ENCODE results near the gene NPR1. TPM values are rescaled to one million over a fixed set of nuclear protein-coding genes. Genes with fewer than 3 reads are reported as not detected.
A peak's percentile ranks its signal among the peaks of the same experiment; 100 is the strongest.
"Not testable (repeated sequence)": the region's sequence is repeated elsewhere in the genome, so short reads cannot be mapped to it uniquely, and the experiment has no call there.

NPR1 gene
- total RNA-seq, 1 experiment from 2014 or later, result 0.41 TPM

GRCh38 chr1:153670859-153671627 is 7.4 kb upstream of the NPR1 start, which contains the start of gene ILF2:
TSS of gene ILF2 (minus strand) at chr1:153670993. CDS start at chr1:153670922, 71 bp downstream.
- DNase-seq (ENCODE audit: low read depth), result peak; percentile 99
- in situ Hi-C loops (cut with HindIII; ENCODE audit: low pct_unique_long_range_greater_than_20kb, low sequenced_read_pairs), result no loop called here

GRCh38 chr1:153671628-153672353 is 6.7 kb upstream of the NPR1 start:
- peak; percentile 52 for DNase-seq (ENCODE audit: low read depth)
- in situ Hi-C loops (cut with HindIII; ENCODE audit: low pct_unique_long_range_greater_than_20kb, low sequenced_read_pairs), result not testable (repeated sequence)

DNA sequence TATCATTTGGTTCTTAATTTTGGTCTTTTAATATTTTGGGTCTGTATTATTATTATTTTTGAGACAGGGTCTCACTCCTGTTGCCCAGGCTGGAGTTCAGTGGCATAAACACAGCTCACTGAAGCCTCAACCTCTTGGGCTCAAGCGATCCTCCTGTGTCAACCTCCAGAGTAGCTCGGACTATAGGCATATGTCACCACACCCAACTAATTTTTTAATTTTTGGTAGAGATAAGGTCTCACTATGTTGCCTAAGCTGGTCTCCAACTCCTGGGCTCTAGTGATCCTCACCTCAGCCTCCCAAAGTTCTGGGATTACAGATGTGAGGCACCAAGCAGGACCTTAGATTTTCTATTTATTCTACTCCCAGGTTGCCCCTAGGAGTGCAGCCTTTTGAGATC is 5.0 kb upstream of the NPR1 start:
- in situ Hi-C loops (cut with HindIII; ENCODE audit: low pct_unique_long_range_greater_than_20kb, low sequenced_read_pairs), result no loop called here
- DNase-seq (ENCODE audit: low read depth), result no peak

DNA sequence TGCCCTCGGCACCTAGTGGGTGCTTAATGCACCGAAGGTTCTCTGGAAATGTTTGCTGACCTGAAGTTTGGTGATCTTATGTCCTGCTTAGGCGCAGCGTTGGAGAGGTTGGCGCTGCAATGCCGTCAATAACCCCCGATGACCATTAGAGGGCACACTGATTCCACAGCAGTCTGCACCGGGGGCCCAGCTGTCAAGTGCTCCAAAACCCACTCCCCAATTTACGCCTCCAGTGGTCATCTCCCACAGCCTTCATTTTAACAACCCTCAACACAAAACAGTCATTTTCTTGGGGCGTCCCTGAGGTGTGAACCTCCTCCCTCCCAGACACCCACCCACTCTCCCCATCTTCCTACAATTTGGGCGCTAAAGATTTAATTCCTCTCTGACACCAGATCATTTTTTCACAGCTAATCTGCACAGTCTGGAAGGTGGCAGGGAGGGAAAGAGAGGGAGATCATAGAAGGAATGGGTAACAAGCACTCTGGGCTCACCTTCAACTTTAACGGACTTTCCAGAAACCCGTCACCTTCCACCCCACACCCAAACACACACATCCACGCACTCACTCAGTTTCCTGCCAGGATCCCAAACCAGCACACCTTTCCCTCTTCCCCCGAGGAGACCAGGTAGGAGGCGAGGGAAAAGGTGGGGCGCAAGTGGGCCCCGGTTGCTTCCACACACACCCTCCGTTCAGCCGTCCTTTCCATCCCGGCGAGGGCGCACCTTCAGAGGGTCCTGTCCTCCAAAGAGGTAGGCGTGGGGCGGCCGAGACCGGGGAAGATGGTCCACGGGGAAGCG is 570 bp upstream of the NPR1 start:
- in situ Hi-C loops (cut with HindIII; ENCODE audit: low pct_unique_long_range_greater_than_20kb, low sequenced_read_pairs), result no loop called here
- DNase-seq (ENCODE audit: low read depth), result no peak

- in situ Hi-C loops (cut with HindIII; ENCODE audit: low pct_unique_long_range_greater_than_20kb, low sequenced_read_pairs), result no loop called here
- no peak for DNase-seq (ENCODE audit: low read depth)
Observed at GRCh38 chr1:153679337-153680119, 1.0 kb downstream of the NPR1 start.

- DNase-seq (ENCODE audit: low read depth), result no peak
- in situ Hi-C loops (cut with HindIII; ENCODE audit: low pct_unique_long_range_greater_than_20kb, low sequenced_read_pairs), result no loop called here
Observed at GRCh38 chr1:153680120-153680403, 1.6 kb downstream of the NPR1 start.

GRCh38 chr1:153682730-153683129 is 4.2 kb downstream of the NPR1 start:
- DNase-seq (ENCODE audit: low read depth), result no peak
- in situ Hi-C loops (cut with HindIII; ENCODE audit: low pct_unique_long_range_greater_than_20kb, low sequenced_read_pairs), result no loop called here

DNA sequence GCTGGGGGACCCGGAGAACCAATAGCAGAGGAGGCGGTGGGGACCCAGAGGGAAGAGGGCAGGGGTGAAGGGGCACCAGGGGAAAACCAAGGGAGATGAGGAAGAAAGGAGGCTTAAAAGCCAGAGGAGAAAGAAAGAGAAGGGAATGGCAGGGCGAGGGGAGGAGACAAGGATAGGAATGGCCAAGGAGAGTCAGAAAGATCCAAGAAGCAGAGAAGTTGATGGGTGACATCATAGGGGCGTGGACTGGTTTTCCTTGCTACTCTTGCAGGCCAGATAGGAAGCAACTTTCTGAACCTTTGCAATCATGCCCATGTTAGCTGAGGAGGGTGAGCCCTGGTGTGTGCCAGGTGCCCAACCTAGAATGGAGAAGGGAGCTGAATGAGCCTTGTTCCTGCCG is 5.4 kb downstream of the NPR1 start:
- DNase-seq (ENCODE audit: low read depth), result peak; percentile 51
- in situ Hi-C loops (cut with HindIII; ENCODE audit: low pct_unique_long_range_greater_than_20kb, low sequenced_read_pairs), result no loop called here

DNA sequence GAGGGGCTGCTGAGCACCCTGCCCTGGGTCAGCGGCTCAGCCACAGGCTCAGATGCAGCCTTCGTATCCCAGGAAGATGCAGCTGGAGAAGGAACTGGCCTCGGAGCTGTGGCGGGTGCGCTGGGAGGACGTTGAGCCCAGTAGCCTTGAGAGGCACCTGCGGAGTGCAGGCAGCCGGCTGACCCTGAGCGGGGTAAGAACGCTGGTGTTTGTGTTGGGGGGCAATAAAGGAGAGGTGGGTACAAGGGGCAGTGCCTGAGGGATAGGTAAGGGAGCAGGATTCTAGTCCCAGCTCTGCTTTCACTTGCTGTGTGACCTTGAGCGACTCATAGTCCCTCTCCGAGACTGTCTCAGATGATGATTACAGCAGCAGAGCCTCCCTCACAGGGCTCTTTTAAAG is 6.4 kb downstream of the NPR1 start:
- in situ Hi-C loops (cut with HindIII; ENCODE audit: low pct_unique_long_range_greater_than_20kb, low sequenced_read_pairs), result no loop called here
- no peak for DNase-seq (ENCODE audit: low read depth)

DNA sequence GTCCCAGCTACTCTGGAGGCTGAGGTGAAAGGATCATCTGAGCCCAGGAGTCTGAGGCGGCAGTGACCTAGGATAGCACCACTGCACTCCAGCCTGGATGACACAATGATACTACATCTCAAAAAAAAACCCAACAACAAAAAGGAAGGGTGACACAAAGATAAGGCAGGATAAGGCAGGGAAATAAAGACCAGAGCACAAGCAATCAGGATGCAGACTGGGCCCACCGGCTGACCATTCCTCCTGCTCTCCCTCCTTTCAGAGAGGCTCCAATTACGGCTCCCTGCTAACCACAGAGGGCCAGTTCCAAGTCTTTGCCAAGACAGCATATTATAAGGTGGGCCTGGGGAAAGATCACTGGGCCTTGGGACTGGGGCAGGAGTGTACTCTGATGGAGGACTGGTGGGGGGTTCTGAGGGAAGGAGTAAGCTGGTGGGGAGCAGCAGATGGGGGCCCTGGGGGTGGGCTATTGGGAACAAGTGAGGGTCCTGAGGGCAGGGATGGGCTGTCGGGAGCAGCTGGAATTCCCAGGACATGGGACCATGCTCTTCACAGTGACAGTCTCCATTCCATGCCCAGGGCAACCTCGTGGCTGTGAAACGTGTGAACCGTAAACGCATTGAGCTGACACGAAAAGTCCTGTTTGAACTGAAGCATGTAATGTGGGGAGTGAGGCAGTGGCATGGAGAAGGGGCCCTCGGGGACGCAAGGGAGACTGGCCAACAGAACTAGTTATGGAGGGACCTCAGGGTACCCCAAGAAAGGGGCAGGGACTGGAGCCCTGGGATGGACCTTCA is 7.3 kb downstream of the NPR1 start:
- in situ Hi-C loops (cut with HindIII; ENCODE audit: low pct_unique_long_range_greater_than_20kb, low sequenced_read_pairs), result no loop called here
- DNase-seq (ENCODE audit: low read depth), result no peak

GRCh38 chr1:153687346-153688125 is 9.0 kb downstream of the NPR1 start:
- DNase-seq (ENCODE audit: low read depth), result no peak
- in situ Hi-C loops (cut with HindIII; ENCODE audit: low pct_unique_long_range_greater_than_20kb, low sequenced_read_pairs), result no loop called here

GRCh38 chr1:153688276-153688675 is 9.8 kb downstream of the NPR1 start:
- in situ Hi-C loops (cut with HindIII; ENCODE audit: low pct_unique_long_range_greater_than_20kb, low sequenced_read_pairs), result no loop called here
- DNase-seq (ENCODE audit: low read depth), result no peak

DNA sequence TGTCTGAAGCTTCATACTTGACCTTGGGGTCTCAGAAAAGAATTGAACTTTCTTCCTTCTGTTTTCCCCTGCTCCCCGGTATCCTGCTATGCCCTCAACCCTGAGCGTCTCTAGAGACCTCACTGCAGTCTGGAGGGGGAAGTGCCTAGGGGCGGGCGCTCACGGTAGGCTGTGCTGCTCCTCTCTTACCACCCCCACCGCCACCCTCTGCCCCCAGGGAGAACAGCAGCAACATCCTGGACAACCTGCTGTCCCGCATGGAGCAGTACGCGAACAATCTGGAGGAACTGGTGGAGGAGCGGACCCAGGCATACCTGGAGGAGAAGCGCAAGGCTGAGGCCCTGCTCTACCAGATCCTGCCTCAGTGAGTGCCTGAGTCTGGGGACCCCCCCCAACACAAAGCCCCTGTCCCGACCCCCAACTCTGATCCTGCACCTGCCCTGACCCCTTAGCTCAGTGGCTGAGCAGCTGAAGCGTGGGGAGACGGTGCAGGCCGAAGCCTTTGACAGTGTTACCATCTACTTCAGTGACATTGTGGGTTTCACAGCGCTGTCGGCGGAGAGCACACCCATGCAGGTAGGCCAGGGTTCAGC is 10.3 kb downstream of the NPR1 start:
- DNase-seq (ENCODE audit: low read depth), result no peak
- in situ Hi-C loops (cut with HindIII; ENCODE audit: low pct_unique_long_range_greater_than_20kb, low sequenced_read_pairs), result no loop called here

DNA sequence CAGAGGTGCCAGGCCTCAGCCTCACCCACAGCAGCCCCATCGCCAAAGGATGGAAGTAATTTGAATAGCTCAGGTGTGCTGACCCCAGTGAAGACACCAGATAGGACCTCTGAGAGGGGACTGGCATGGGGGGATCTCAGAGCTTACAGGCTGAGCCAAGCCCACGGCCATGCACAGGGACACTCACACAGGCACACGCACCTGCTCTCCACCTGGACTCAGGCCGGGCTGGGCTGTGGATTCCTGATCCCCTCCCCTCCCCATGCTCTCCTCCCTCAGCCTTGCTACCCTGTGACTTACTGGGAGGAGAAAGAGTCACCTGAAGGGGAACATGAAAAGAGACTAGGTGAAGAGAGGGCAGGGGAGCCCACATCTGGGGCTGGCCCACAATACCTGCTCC is 15.0 kb downstream of the NPR1 start:
- in situ Hi-C loops (cut with HindIII; ENCODE audit: low pct_unique_long_range_greater_than_20kb, low sequenced_read_pairs), result no loop called here
- no peak for DNase-seq (ENCODE audit: low read depth)

GRCh38 chr1:153696741-153697140 is 18.3 kb downstream of the NPR1 start:
- in situ Hi-C loops (cut with HindIII; ENCODE audit: low pct_unique_long_range_greater_than_20kb, low sequenced_read_pairs), result no loop called here
- DNase-seq (ENCODE audit: low read depth), result peak; percentile 69

- peak; percentile 92 for DNase-seq (ENCODE audit: low read depth)
- in situ Hi-C loops (cut with HindIII; ENCODE audit: low pct_unique_long_range_greater_than_20kb, low sequenced_read_pairs), result no loop called here
Observed at GRCh38 chr1:153697191-153698019, 18.9 kb downstream of the NPR1 start.
